NCI-H748 (cell line): ENCODE results near the gene NEGR1.
A peak's percentile ranks its signal among the peaks of the same experiment; 100 is the strongest.

Experiments
- DNase-seq: peaks from one replicate; lab custom pipeline; 2025; ENCODE audit not compliant: unreplicated experiment; lab: John Stamatoyannopoulos, UW

NEGR1 gene

GRCh38 chr1:71788113-71788512 lies 494.2 kb downstream of the NEGR1 start:
- DNase-seq: no peak

GRCh38 chr1:71787699-71788098 lies 494.6 kb downstream of the NEGR1 start:
- DNase-seq: no peak

- no peak for DNase-seq
These were observed 496.1 kb downstream of the NEGR1 start for GRCh38 chr1:71786218-71786617.

- peak; percentile 44 for DNase-seq
These were observed 496.9 kb downstream of the NEGR1 start for GRCh38 chr1:71785450-71785849.

GRCh38 chr1:71785000-71785399 lies 497.3 kb downstream of the NEGR1 start:
- DNase-seq: no peak

- DNase-seq: no peak
These were observed 498.1 kb downstream of the NEGR1 start for GRCh38 chr1:71784241-71784640.

GRCh38 chr1:71783071-71783470 lies 499.3 kb downstream of the NEGR1 start:
- DNase-seq: no peak

- no peak for DNase-seq
These were observed 500.9 kb downstream of the NEGR1 start for GRCh38 chr1:71781450-71781849.

GRCh38 chr1:71780681-71781080 lies 501.7 kb downstream of the NEGR1 start:
- no peak for DNase-seq

GRCh38 chr1:71778940-71779339 lies 503.4 kb downstream of the NEGR1 start:
- DNase-seq: no peak

GRCh38 chr1:71777094-71777493 lies 505.2 kb downstream of the NEGR1 start:
- DNase-seq: no peak

GRCh38 chr1:71774705-71775104 lies 507.6 kb downstream of the NEGR1 start:
- no peak for DNase-seq

GRCh38 chr1:71770121-71770520 lies 512.2 kb downstream of the NEGR1 start:
- DNase-seq: no peak

GRCh38 chr1:71766748-71767147 lies 515.6 kb downstream of the NEGR1 start:
- DNase-seq: no peak

- no peak for DNase-seq
These were observed 519.7 kb downstream of the NEGR1 start for GRCh38 chr1:71762514-71763255.

GRCh38 chr1:71755441-71755840 lies 526.9 kb downstream of the NEGR1 start:
- no peak for DNase-seq

GRCh38 chr1:71753746-71754145 lies 528.6 kb downstream of the NEGR1 start:
- DNase-seq: no peak

- DNase-seq: no peak
These were observed 537.0 kb downstream of the NEGR1 start for GRCh38 chr1:71745326-71745725.

- DNase-seq: no peak
These were observed 538.5 kb downstream of the NEGR1 start for GRCh38 chr1:71743862-71744261.

GRCh38 chr1:71738910-71739309 lies 543.4 kb downstream of the NEGR1 start:
- DNase-seq: peak; percentile 52

- no peak for DNase-seq
These were observed 544.1 kb downstream of the NEGR1 start for GRCh38 chr1:71738256-71738655.

GRCh38 chr1:71737768-71738167 lies 544.6 kb downstream of the NEGR1 start:
- DNase-seq: no peak

GRCh38 chr1:71733121-71733520 lies 549.2 kb downstream of the NEGR1 start:
- no peak for DNase-seq
